ENCODE results near the gene DYRK1A.

Gene DYRK1A

DNA sequence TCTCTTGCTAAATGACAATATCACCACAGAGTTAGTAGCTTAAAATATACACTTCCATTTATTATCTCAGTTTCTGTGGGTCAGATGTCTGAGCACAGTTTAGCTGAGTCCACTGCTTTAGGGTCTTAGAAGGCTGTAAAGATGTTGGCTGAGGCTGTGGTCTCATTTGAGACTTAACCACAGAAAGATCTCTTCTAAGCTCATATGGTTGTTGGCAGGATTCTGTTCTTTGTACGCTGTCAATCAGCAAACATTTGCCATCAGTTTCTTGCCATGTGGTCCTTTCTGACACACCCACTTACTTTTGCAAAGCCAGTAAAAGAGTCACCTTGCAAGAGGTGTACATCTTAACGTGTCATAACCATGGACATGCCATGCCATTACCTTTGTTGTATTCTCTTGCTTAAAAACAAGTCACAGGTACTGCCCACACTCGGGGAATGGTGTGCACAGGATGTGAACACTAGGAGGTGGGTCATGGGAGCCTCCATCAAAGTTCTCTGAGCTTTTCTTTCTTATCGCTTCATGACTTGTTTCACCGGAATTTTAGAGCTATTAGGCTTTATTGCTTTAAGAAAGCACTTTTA lies 18.7 kb downstream of the DYRK1A start:
- DNase-seq: no peak

DNA sequence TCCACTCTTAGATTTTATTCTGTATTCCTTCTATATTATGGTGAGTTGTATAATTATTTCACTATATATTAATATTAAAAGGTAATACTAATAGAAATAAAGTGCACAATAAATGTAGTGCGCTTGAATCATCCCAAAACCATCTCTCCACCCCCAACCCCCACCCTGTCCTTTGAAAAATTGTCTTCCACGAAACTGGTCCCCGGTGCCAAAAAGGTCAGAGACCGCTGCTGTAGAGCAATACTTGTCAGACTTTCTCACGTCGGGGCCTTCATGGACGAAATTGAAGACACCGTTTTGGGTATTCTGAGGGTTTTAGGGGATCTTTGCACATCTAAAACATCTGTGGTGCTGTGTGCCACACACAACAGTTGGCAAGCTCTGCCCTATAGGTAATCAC lies 19.6 kb downstream of the DYRK1A start:
- DNase-seq: no peak

DNA sequence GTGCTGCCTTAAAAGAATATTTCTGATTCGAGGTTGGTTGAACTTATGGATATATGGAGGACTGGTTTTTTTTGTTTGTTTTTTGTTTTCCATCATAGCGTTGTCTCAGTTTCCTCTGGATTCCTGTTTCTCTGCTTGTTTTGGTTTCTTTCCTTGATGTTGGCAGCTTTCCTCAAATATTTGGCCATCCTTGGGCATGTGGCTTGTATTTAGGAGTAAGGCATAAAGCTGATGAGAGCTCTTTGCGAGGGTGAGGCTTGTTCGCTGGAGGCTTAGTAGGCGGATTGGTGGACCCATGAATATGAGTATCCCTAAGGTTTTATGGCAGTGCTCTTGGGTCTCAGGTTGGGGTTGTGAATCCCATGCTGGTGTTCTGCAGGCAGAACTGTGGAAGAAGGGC lies 22.9 kb downstream of the DYRK1A start:
- no peak for DNase-seq

DNA sequence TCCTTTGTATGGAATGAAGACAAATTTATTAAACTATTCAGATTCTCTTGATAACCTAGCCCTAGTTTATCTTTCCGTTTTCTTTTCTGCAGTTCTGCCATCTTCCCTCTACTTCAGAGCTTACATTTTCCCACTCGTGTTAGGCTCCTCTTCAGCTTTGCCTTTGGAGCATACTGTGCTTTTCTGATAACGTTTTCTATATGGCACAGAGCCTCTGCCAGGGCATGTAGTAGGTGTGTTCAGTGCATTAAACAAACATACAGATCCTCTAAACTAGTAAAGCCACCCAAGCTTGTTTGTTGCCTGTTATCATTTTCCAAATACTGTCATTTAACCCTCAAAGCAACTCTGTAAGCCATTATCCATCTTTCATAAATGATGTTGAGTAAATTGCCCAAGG lies 25.1 kb downstream of the DYRK1A start:
- no peak for DNase-seq

DNA sequence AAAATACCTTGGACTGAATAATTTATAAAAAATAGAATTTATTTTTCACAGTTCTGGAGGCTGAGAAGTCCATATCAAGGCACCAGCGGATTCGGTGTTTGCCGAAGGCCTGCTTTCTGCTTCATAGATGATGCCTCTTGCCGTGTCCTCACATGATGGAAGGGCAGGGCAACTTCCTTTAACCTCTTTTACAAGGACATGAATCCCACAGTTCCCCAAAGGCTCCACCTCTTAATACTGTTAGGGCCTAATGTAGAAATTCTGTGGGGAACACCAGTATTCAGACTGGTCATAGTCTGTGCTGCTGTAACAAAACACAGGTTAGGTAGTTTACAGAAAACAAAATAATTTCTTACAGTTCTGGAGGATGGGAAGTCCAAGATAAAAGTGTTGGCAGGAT lies 25.9 kb downstream of the DYRK1A start:
- DNase-seq: no peak

DNA sequence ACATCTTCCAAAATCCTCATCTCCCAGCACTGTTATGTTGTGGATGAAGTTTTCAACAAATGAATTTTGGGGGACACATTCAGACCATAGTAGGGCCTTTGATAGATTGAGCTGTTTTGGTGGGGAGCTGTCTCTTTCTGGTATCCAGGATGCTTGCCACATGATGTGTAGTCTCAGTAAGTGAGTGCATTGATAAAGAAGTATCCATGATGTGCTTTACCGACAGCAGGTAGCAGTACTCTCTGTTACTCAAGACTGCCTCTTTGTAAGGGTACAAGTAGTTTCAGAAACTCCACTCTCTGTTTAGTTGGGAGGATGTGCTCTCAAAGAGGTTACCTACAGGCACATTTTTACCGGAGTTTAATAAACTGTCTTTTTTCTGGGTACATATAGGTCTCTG lies 26.5 kb downstream of the DYRK1A start:
- no peak for DNase-seq

DNA sequence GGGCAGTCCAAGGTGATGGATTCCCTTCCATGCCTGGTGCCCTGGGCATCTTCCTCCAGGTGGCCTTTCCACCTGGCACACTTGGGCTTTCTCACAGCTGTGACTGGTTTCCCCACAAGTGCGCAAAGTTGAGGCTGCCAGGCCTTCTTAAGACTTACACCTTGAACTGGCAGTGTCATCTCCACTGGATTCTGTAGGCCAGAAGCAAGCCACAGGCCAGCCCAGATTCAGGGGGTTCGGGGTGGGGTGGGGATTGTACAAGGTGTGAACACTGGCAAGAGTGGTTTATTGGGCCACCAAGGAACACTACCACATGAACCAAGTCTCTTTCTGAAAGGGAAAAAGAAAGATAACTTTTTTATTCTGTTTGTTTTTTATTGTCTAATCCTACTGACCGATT lies 27.2 kb downstream of the DYRK1A start:
- DNase-seq: no peak

DNA sequence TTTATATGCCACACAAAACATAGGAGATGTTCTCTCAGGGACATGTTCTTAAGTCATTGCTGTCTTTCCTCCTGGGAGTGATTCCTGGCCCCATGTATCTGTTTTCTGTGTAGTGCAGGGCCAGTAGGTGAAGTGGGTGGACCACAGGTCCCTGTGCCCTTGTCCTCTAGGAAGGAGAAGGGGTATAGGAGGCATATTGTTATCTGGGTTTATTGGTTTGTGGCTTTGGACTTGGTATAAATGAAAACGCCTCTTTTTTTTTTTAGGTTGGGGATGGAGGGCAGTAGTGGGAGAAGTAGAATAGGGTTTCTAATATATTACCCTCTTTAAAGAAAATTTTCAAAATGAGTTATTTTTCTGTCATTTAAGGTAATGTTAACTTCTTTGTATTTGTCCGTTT lies 29.4 kb downstream of the DYRK1A start:
- no peak for DNase-seq

DNA sequence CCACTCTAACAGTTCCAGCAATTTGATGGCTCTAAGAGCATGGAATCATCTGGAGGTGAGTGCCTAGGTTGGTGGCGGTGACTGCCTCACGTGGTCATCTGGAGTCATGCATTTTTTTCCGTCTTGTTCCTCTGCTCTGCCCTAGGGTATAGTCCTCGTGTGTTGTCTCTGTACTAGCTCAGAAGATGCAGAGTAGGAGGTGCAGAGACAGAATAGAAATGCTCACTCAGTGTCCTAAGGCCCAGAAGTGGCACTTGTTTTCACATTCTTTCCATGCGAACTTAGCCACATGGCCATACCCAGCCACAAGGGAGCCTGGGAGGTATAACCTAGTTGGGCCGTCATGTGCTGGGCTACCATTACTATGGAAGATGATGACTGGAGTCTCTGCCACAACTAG lies 30.3 kb downstream of the DYRK1A start:
- no peak for DNase-seq

DNA sequence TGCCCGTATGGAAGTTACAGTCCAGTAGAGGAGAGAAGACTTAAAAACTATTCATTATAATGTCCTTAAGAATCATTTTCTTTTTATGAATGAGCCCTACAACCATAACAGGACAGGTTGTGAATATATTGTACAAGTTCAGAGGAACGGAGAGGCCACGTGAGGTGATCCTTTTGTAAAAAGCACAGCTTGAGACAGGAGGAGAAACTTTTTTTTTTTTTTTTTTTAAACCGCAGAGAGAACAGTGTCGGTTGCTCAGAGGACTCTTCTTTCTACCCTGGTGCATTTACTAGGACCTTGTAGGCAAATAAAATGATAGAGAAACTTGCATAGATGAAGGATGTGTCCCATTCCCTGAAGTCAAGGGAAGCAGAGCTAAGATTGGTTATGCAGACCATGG lies 32.1 kb downstream of the DYRK1A start:
- DNase-seq: no peak

DNA sequence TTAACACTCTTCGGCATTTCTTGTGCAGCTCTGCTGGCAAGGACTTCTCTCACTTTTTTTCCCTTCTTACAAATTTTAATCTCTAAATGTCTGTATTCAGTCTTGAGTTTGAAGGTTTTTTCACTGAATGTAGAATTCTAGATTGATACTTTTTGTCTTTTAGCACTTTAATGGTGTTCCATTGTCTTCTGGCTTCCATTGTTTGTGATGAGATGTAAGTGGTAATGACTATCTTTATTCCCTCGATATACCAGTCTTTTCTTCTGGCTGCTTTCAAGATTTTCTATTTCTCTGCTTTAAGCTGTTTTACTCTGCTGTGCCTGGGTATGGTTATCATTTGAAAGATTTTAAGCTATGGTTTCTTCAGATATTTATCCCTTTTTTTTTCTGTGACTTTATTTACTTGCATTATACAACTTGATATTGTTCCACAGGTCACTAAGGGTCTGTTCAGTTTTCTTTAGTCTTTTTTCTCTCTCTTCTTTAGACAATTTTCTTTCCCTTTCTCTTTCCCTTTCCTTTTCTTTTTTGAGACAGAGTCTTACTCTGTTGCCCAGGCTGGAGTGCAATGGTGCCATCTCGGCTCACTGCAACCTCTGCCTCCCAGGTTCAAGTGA lies 35.8 kb downstream of the DYRK1A start:
- no peak for DNase-seq

DNA sequence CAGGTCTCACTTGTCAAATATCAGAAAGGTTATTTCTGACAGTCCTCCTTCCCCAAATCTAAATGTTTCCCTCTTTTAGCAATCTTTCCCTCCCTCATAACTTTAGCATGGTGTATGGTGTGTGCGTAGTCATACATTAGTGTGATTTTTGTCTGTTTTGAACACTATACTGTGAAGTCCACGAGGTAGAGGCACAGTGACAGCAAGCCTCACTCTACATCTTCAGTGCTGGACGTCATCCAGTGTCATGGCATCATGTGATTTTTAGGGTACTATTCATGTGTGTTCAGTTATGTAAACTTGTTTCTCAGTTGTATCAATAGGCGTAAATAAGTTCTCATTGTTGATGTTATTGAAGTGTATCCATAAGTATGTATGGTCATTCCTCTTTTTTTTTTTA lies 39.1 kb downstream of the DYRK1A start:
- no peak for DNase-seq

DNA sequence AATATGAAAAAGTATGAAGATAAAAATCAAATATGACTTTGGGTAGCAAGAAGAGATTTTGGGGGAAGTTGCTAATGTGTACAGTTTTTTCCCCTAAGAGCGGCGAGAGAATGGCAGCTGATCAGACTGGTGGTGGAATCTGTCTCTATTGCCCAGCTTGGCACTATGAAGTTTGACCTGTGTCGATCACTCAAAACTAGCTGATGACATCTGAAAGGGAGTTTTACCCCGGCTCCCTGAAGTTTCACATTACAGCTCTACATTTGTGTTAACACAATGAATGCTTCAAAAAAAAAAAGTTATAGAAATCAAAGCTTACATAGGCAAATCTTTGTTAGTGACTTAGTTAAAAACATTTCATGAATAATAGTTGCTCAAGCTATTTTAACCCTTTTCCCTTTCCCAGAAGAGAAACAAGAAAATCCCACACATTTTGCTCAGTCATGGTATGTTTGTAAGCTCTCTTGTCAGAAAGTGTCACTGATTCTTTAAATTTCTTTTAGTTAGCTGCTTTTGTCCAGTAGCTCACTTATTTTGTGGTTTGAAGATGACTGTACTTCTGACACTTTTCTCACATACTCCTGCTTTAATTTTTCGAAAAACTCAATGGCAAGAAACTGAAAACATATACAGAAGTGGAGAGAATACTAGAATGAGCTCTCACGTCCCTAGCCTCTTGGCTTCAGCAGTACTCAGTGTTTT lies 41.3 kb downstream of the DYRK1A start:
- no peak for DNase-seq

DNA sequence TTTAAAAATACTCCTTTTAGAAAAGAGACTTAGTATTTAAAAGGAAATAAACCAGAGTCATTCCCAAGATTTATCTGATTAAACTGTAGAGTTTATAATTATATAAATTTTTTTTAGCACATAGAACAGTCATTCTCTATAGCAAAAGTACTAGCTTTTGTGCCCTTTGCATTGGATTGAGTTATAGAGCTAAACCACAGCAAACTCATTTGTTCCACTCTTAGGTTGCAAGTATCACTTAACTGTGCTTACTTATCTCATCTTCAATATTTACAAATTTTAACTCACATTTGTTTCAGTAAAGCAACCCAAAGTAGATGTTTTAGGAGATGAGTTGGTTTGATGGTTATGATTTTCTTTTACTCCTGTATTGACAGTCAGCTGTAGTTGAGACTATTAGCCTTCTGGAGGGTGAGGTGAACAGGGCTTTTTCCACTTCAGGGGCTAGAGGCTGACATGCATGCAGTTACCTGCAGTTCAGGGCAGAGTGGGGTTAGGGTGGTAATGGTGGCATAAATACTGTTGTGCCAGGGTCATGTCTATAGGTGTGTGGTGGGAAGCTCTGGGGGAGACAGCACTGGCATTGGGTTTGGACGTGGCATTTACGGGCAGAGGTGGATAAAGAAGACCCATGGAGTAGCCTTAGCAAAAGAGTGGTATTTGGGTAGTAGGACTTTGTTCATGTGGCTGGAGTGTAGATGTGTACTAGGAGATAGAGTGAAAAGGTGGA lies 42.1 kb downstream of the DYRK1A start:
- DNase-seq: no peak

DNA sequence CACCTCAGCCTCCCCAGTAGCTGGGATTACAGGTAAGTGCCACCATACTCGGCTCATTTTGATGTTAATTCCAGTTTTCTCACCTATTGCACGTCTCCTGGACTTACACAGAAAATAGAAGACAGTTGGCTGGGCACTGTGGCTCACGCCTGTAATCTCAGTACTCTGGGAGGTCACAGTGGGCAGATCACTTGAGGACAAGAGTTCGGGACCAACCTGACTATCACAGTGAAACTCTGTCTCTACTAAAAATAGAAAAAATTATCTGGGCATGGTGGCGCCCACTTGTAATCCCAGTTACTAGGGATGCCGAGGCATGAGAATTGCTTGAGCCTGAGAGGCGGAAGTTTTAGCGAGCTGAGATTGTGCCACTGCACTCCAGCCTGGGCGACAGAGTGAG lies 44.1 kb downstream of the DYRK1A start:
- no peak for DNase-seq

DNA sequence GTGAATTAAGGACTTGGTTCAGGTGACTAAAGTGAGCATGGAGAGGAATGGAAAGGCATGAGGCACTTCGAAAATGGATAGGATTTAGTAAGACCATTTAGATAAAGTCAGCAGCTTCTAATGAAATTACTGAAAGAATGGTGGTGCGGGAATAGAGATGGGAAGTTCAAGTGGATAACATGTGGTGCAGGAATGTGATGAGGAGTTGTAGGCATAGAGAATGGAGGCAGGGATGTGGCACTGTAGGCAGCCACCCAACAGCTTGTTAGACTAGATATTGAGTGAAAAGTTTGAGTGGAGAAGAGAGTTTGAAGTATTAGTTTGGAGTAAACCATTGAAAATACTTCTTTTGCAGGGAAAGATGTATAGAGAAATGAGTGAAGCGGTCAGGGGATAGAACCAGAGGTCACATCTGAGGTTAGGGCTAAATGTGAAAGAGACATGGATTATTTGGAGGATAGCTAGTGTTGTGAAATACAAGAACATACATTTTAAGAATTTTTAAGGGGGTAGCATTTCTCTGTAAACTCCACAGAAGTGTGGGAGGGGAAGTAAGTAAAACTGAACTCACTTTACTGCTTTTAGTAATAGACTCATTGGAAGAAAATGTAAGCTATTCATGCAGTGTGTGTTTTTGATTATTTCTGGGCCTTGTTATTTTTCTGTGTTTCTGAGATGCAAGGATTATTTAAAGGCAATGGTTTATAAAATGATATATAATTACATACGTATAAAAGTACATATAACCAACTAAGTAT lies 46.2 kb downstream of the DYRK1A start:
- DNase-seq: no peak

DNA sequence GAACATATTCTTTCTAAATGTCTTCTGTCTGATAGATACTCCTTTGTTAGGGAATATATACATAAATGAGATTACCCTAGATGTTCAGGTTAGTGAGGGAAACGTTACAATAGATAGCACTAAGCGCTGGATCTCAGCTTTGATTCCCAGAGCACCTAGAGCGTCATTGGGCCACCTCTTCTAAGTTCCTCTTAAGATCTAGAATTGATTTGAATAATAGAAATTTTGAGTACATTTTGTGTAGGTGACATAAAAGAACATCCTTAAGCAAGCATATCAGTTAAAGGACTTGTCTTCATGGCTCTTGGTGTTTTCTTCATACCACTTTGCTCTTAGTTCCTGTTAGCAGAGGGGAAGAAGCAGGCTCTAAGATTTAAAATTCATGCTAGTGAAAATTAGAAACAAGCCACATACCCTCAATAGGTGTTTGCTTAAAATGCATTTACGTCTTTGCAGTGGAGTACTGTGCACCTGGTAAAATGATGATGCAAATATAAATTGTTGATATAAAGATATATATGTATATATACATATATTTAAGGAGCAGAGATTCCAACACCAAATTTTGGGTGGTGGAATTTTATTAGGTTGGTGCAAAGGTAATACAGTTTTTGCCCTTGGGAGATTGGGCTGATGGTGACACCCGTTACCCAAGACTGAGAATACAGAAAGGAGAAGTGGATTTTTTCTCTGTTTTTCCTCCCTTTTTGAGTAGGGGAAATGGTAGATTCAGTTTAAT lies 47.1 kb downstream of the DYRK1A start:
- DNase-seq: no peak

DNA sequence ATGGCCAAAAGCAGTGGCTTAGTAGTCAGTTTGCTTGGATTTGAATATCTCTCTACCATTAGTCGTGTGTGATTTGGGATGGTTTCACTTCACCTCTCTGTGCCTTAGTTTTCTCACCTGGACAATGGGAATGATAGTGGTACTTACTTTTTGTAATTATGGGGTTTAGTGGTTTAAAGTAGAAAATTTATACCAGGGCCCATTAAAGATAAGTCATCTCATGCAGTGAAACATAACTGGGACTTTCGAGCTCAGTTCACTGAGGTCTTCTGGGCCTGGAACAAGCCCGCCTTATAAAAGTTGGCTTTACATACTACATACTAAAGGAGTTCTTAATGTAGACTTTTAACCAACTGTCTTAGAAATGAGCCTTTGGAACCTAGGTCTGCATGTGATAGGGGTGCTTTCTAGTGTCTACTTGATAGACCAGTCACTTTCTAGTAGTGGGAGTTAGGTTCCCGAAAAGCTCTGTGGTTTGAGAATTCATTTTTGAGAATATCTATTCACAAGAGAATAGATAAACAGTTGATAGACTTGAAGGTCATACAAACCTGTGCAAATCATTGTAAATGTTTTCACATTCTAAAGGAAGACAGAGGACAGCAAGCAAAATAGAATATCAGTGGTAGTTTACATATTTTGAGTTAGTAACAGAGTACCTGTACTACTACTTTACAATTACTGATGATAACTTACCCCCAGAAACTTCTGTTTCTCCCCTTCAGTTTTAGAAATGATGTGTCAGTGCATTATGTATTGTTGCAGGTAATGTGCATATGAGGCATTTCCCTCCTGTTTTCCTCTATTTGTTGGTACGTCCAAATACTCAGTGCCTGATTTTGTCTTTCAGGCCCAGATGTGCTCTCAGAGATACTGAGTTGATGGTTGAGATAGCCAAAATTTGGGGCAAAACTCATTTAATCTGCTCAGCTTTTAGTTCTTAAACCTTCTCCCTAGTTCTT lies 48.0 kb downstream of the DYRK1A start:
- no peak for DNase-seq

DNA sequence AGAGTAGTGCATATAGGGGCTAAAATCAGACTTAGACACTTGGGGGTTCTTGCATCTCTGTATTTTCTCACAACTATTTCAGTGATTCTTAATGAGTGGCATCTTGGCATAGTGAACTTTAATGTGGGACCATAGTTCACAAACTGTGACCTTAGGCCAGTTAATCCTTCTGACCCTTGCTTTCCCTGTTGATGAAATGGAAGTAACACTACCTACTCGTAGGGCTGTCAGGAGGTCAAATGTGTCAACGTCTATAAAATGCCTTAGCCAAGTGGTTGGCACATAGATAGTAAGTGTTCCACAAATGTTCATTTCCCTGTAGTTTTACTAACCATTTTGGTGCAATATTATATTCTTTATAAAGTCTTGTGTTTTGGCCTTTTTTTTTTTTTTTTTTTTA lies 49.4 kb downstream of the DYRK1A start:
- no peak for DNase-seq

DNA sequence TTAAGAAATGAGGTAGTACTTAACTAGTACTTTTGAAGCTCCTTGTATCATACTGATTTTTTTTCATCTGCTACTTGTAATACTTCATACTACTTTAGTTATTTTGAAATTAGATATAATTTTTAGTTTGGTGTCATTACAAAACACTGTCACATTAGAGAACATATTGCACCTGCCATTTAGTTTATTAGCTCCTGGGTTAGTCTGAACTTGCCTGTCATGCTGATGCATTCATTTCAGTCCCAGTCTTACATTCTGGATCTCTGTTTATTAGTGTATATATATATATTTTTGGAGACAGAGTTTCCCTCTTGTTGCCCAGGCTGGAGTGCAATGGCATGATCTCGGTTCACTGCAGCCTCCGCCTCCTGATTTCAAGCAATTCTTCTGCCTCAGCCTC lies 50.3 kb downstream of the DYRK1A start:
- no peak for DNase-seq

DNA sequence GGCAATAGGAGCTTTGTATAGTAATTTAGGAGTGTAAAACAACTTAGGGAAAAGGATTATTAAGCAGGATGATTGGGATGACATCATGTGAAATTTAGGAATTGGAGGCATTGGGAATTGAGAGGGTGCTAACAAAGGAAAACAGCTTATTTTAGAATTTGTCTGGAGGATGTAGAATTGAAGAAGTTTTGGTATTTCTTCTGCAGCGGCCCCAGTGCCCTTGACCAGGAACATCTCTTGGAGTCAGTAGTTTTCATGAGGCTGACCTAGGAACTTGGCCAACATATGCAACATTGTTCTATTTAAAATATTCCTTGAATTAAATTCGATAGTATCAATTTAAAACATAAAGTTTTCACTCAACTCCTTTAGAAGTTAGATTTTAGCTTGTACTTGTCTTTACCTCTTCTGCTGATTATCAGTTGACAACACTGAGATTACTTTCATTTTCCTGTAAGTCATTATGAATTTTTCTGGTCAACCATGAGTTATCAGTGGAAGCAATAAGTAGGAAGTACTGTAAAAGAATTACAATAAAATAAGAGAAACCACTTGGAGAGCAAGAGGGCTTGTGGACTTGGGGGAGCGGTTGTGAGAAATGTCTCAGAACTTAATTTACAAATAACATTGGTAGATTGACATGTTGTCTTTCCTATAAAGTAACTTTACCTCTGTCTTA lies 52.8 kb downstream of the DYRK1A start:
- DNase-seq: no peak
